Measurements from ENCODE around the gene ATP8B4.

The ATP8B4 gene

GRCh38 chr15:49919034-49919433 is 200.0 kb downstream of the ATP8B4 start:
- H3K36me3 ChIP-seq (ENCODE audit: insufficient read depth, low read length), result no peaks in the 10 kb centered on the region
- no peaks in the 10 kb centered on the region for H3K9me3 ChIP-seq (ENCODE audit: low read length)
- no peak overlapping the region for H3K9ac ChIP-seq (ENCODE audit: low read length)
- H3K4me1 ChIP-seq (ENCODE audit: insufficient read depth, low read length), result peaks cover 15% of the 10 kb centered on the region
- H3K27me3 ChIP-seq (ENCODE audit: control insufficient read depth in 1 of 2, insufficient read depth in 2 of 2, low read length in 2 of 2), result no peaks in the 10 kb centered on the region
- H3K27ac ChIP-seq (ENCODE audit: low read depth, low read length), result no peak overlapping the region
- H3K4me3 ChIP-seq (ENCODE audit: low read depth in 1 of 2, low read length in 2 of 2), result no peak overlapping the region

GRCh38 chr15:49918121-49918520 is 200.9 kb downstream of the ATP8B4 start:
- no peaks in the 10 kb centered on the region for H3K27me3 ChIP-seq (ENCODE audit: control insufficient read depth in 1 of 2, insufficient read depth in 2 of 2, low read length in 2 of 2)
- H3K4me1 ChIP-seq (ENCODE audit: insufficient read depth, low read length), result peaks cover 15% of the 10 kb centered on the region
- no peak overlapping the region for H3K27ac ChIP-seq (ENCODE audit: low read depth, low read length)
- no peak overlapping the region for H3K9ac ChIP-seq (ENCODE audit: low read length)
- no peaks in the 10 kb centered on the region for H3K9me3 ChIP-seq (ENCODE audit: low read length)
- no peaks in the 10 kb centered on the region for H3K36me3 ChIP-seq (ENCODE audit: insufficient read depth, low read length)
- no peak overlapping the region for H3K4me3 ChIP-seq (ENCODE audit: low read depth in 1 of 2, low read length in 2 of 2)

GRCh38 chr15:49916998-49917397 is 202.0 kb downstream of the ATP8B4 start:
- no peak overlapping the region for H3K9ac ChIP-seq (ENCODE audit: low read length)
- H3K27ac ChIP-seq (ENCODE audit: low read depth, low read length), result no peak overlapping the region

GRCh38 chr15:49915822-49916221 is 203.2 kb downstream of the ATP8B4 start:
- no peak overlapping the region for H3K27ac ChIP-seq (ENCODE audit: low read depth, low read length)
- H3K9me3 ChIP-seq (ENCODE audit: low read length), result no peaks in the 10 kb centered on the region
- H3K27me3 ChIP-seq (ENCODE audit: control insufficient read depth in 1 of 2, insufficient read depth in 2 of 2, low read length in 2 of 2), result no peaks in the 10 kb centered on the region
- H3K4me1 ChIP-seq (ENCODE audit: insufficient read depth, low read length), result peaks cover 8% of the 10 kb centered on the region
- H3K36me3 ChIP-seq (ENCODE audit: insufficient read depth, low read length), result no peaks in the 10 kb centered on the region
- no peak overlapping the region for H3K9ac ChIP-seq (ENCODE audit: low read length)
- H3K4me3 ChIP-seq (ENCODE audit: low read depth in 1 of 2, low read length in 2 of 2), result no peak overlapping the region

More at GRCh38 chr15:49916998-49917397, 202.0 kb downstream of the ATP8B4 start:
- Histone ChIP-seq H3K4me1 (ENCODE audit: insufficient read depth, low read length) (peaks cover 8% of the 10 kb centered on the region), H3K36me3 (ENCODE audit: insufficient read depth, low read length) (no peaks in the 10 kb centered on the region), H3K4me3 (ENCODE audit: low read depth in 1 of 2, low read length in 2 of 2) (no peak overlapping the region), H3K27me3 (ENCODE audit: control insufficient read depth in 1 of 2, insufficient read depth in 2 of 2, low read length in 2 of 2) (no peaks in the 10 kb centered on the region), H3K9me3 (ENCODE audit: low read length) (no peaks in the 10 kb centered on the region)

GRCh38 chr15:49908933-49909295 is 210.1 kb downstream of the ATP8B4 start:
- H3K9me3 ChIP-seq (ENCODE audit: low read length), result no peaks in the 10 kb centered on the region
- H3K9ac ChIP-seq (ENCODE audit: low read length), result no peak overlapping the region
- H3K4me3 ChIP-seq (ENCODE audit: low read depth in 1 of 2, low read length in 2 of 2), result no peak overlapping the region
- peaks cover 7% of the 10 kb centered on the region for H3K4me1 ChIP-seq (ENCODE audit: insufficient read depth, low read length)
- no peaks in the 10 kb centered on the region for H3K27me3 ChIP-seq (ENCODE audit: control insufficient read depth in 1 of 2, insufficient read depth in 2 of 2, low read length in 2 of 2)
- H3K36me3 ChIP-seq (ENCODE audit: insufficient read depth, low read length), result no peaks in the 10 kb centered on the region
- H3K27ac ChIP-seq (ENCODE audit: low read depth, low read length), result no peak overlapping the region

GRCh38 chr15:49908236-49908932 is 210.6 kb downstream of the ATP8B4 start:
- Histone ChIP-seq H3K9me3 (ENCODE audit: low read length) (no peaks in the 10 kb centered on the region), H3K27ac (ENCODE audit: low read depth, low read length) (no peak overlapping the region), H3K4me3 (ENCODE audit: low read depth in 1 of 2, low read length in 2 of 2) (no peak overlapping the region), H3K9ac (ENCODE audit: low read length) (no peak overlapping the region), H3K4me1 (ENCODE audit: insufficient read depth, low read length) (peaks cover 8% of the 10 kb centered on the region), H3K27me3 (ENCODE audit: control insufficient read depth in 1 of 2, insufficient read depth in 2 of 2, low read length in 2 of 2) (no peaks in the 10 kb centered on the region), H3K36me3 (ENCODE audit: insufficient read depth, low read length) (no peaks in the 10 kb centered on the region)

DNA sequence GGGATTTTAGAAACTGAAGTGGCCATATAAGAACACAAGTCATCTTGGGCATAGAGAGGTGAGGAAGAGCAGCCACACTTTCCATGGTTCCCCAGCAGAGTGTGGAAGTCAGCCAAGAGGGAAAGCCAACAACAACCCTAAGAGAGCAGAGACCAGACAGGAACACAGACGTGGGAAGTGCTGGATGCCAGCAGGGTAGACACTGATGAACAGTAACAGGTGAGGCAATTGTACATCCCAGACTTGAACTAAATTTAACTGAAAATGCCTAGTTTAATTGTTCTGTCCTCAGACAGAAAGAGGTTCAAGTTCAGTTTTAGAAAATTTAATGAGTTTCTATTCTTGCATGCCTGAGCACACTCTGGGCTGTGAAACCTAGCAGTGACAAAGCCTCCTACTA is 212.1 kb downstream of the ATP8B4 start:
- Histone ChIP-seq H3K9ac (ENCODE audit: low read length) (no peak overlapping the region), H3K4me1 (ENCODE audit: insufficient read depth, low read length) (peaks cover 19% of the 10 kb centered on the region), H3K36me3 (ENCODE audit: insufficient read depth, low read length) (no peaks in the 10 kb centered on the region), H3K9me3 (ENCODE audit: low read length) (no peaks in the 10 kb centered on the region), H3K4me3 (ENCODE audit: low read depth in 1 of 2, low read length in 2 of 2) (no peak overlapping the region), H3K27me3 (ENCODE audit: control insufficient read depth in 1 of 2, insufficient read depth in 2 of 2, low read length in 2 of 2) (no peaks in the 10 kb centered on the region), H3K27ac (ENCODE audit: low read depth, low read length) (no peak overlapping the region)

DNA sequence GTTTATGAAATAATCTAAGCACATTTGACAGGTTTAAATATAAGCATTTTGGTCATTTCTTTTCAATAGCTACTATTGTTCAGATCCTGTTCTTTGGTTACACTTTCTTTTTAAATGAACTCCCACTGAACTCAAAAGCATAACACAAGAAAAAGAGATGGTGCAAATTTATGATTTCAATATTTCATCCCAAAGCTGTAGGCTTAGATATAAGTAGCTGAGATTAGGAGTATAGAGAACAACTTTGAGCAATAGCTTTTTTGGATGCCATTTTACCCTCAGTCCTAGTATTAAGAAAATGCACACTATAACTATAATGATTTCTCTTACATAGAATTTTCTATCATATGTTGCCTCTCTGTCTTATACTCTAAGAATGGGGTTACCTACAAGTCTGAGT is 213.8 kb downstream of the ATP8B4 start:
- no peaks in the 10 kb centered on the region for H3K36me3 ChIP-seq (ENCODE audit: insufficient read depth, low read length)
- H3K27ac ChIP-seq (ENCODE audit: low read depth, low read length), result no peak overlapping the region
- H3K9me3 ChIP-seq (ENCODE audit: low read length), result no peaks in the 10 kb centered on the region
- H3K4me1 ChIP-seq (ENCODE audit: insufficient read depth, low read length), result peaks cover 34% of the 10 kb centered on the region
- no peaks in the 10 kb centered on the region for H3K27me3 ChIP-seq (ENCODE audit: control insufficient read depth in 1 of 2, insufficient read depth in 2 of 2, low read length in 2 of 2)
- no peak overlapping the region for H3K9ac ChIP-seq (ENCODE audit: low read length)
- no peak overlapping the region for H3K4me3 ChIP-seq (ENCODE audit: low read depth in 1 of 2, low read length in 2 of 2)

DNA sequence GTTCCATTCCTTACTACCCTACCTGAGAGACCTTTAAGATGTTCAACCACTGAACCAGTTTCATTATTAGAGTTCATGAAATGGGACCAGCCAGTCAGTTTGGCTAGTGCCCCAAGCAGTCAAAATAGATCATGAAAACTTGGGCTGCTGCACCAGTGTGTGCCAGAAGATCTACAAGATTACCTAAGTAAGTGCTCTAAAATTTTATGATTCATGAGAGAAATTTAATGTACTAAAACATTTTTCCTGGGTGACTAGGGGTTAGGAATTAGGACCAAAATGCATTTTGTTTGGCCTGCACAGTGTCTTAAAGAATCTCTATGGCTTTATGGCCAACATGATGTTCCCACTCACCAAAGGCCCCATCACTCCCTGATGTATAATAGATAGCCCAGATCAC is 214.7 kb downstream of the ATP8B4 start:
- no peak overlapping the region for H3K4me3 ChIP-seq (ENCODE audit: low read depth in 1 of 2, low read length in 2 of 2)
- no peaks in the 10 kb centered on the region for H3K36me3 ChIP-seq (ENCODE audit: insufficient read depth, low read length)
- H3K9me3 ChIP-seq (ENCODE audit: low read length), result no peaks in the 10 kb centered on the region
- H3K27ac ChIP-seq (ENCODE audit: low read depth, low read length), result no peak overlapping the region
- H3K27me3 ChIP-seq (ENCODE audit: control insufficient read depth in 1 of 2, insufficient read depth in 2 of 2, low read length in 2 of 2), result no peaks in the 10 kb centered on the region
- peaks cover 43% of the 10 kb centered on the region for H3K4me1 ChIP-seq (ENCODE audit: insufficient read depth, low read length)
- H3K9ac ChIP-seq (ENCODE audit: low read length), result no peak overlapping the region

GRCh38 chr15:49902685-49903501 is 216.1 kb downstream of the ATP8B4 start:
- H3K9me3 ChIP-seq (ENCODE audit: low read length), result no peaks in the 10 kb centered on the region
- H3K4me1 ChIP-seq (ENCODE audit: insufficient read depth, low read length), result peaks cover 51% of the 10 kb centered on the region
- H3K9ac ChIP-seq (ENCODE audit: low read length), result no peak overlapping the region
- no peaks in the 10 kb centered on the region for H3K27me3 ChIP-seq (ENCODE audit: control insufficient read depth in 1 of 2, insufficient read depth in 2 of 2, low read length in 2 of 2)
- H3K27ac ChIP-seq (ENCODE audit: low read depth, low read length), result peak overlapping the region; percentile 45
- no peak overlapping the region for H3K4me3 ChIP-seq (ENCODE audit: low read depth in 1 of 2, low read length in 2 of 2)
- H3K36me3 ChIP-seq (ENCODE audit: insufficient read depth, low read length), result no peaks in the 10 kb centered on the region

GRCh38 chr15:49901996-49902684 is 216.9 kb downstream of the ATP8B4 start:
- H3K36me3 ChIP-seq (ENCODE audit: insufficient read depth, low read length), result no peaks in the 10 kb centered on the region
- peak overlapping the region; percentile 45 for H3K27ac ChIP-seq (ENCODE audit: low read depth, low read length)
- H3K9me3 ChIP-seq (ENCODE audit: low read length), result no peaks in the 10 kb centered on the region
- H3K27me3 ChIP-seq (ENCODE audit: control insufficient read depth in 1 of 2, insufficient read depth in 2 of 2, low read length in 2 of 2), result no peaks in the 10 kb centered on the region
- H3K4me1 ChIP-seq (ENCODE audit: insufficient read depth, low read length), result peaks cover 52% of the 10 kb centered on the region
- no peak overlapping the region for H3K4me3 ChIP-seq (ENCODE audit: low read depth in 1 of 2, low read length in 2 of 2)
- no peak overlapping the region for H3K9ac ChIP-seq (ENCODE audit: low read length)
